A172 (cell line): ENCODE measurements around the gene NUDT19. TPM values are rescaled to one million over a fixed set of nuclear protein-coding genes. Genes with fewer than 3 reads are reported as not detected.
"Not testable (repeated sequence)": the region's sequence is repeated elsewhere in the genome, so short reads cannot be mapped to it uniquely, and the experiment has no call there.

Experiments
- DNase-seq: peaks from one replicate; pipeline ENCODE4 v3.0.0-alpha.2; 2015; ENCODE audit warnings: low spot score
- total RNA-seq: library from RNA; depleted of rRNA; stranded (reverse); fragments of >200 nt; shearing (Covaris generic); gene quantifications from 2 replicates; pipeline ENCODE4 v1.2.3, GENCODE V29; 2014

NUDT19 gene
- total RNA-seq, 1 experiment from 2014 or later = 27.7 TPM

DNA sequence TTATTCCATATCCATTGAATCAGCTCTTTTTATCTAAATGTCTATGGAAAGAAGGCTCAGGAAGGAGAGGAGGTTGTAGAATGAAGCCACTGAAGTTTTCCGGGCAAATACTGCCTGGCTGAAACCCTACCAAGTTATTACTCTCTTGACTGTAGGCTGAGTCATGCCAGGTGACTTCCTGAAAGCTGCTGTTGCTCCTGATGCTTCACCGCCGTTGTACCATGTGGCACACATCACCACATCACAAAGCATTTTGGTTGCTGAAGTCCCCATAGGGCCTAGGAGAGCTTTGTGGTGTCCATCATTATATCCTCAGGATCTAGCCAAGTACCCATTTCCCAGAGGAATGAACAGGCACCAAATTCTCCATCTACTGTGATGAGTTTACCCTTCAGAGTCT is 16.8 kb downstream of the NUDT19 start:
- peak; percentile 30 for DNase-seq

DNA sequence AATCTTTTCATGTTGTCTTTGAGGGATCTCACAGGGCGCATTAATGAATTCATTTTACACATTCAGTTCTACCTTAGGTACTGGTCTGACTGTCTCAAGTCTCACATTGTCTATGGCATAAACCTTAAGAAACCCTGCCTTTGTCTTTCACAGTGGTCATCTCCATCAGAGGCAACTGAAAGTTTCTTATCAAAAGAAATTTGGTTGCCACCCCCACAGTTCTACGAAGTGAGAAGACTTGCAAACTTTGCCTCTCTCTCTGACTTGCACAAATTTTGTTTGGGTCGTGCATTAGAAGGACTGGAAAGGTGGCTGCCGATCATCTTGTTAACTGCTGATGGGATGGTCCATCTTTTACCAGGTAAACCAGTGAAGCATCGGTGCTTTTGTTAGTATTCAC is 17.4 kb downstream of the NUDT19 start:
- DNase-seq = no peak

DNA sequence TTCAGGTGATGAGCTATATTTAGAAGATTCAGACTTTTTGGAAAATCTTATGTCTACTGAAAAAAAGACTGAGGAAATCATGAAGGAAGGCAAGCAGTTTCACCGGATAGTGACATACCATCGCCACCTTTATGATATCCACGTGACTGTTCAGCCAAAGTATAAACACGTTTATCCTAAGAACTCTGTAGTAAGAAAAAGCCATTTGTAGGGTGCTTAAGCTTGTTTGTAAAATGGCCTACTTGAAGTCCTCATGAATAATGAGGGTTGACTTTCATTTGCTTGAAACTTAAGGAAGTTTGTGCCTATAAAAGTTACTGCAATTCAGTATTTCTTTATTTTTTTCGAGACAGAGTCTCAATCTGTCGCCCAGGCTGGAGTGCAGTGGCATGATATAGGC is 20.1 kb downstream of the NUDT19 start:
- no peak for DNase-seq

DNA sequence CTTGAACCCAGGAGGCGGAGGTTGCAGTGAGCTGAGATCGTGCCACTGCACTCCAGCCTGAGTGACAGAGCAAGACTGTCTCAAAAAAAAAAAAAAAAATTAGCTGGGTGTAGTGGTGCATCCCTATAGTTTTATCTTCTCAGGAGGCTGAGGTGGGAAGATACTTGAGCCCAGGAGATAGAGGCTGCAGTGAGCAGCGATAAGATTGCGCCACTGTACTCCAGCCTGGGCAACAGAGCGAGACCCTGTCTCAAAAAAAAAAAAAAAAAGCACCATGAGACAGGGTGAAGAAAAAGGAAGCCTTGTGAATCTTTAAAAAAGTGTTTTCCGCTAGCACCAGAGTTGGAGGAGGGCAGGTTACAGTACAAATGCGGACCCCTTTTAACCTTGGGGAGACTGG is 24.6 kb downstream of the NUDT19 start:
- DNase-seq = not testable (repeated sequence)

DNA sequence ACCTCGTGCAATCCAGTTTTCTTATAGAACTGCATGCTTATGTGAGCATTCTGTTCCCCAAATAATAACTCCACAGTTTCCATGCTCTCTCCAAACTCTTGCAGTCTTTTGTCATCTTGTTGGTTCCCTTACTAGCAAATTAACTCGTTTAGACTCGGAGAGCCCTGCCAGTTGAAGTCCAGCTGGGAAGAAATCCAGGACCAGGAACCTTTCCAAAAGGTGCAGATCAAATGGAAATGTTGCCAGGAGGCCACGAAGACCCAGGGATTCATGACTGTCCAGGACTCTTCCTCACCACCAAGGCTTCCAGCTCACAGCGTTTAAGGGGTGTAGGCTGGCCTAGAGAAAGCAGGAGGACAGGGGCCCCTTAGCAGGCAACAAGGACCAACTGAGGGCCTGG is 25.9 kb downstream of the NUDT19 start:
- DNase-seq = no peak

DNA sequence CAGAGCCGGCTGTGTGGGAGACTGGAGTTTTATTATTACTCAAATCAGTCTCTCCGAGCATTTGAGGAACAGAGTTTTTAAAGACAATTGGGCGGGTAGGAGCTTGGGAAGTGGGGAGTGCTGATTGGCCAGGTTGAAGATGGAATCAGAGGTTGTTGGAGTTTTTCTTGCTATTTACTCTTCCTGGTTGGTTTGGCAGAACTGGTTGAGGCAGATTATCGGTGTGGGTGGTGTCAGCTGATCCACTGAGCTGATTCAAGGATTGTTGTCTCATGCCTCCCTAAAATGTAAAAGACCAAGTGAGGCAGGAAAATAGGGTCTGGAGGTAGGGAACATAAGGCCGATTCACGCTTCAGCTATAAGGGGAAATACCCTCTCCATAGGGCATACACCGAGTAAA is 26.7 kb downstream of the NUDT19 start:
- no peak for DNase-seq

DNA sequence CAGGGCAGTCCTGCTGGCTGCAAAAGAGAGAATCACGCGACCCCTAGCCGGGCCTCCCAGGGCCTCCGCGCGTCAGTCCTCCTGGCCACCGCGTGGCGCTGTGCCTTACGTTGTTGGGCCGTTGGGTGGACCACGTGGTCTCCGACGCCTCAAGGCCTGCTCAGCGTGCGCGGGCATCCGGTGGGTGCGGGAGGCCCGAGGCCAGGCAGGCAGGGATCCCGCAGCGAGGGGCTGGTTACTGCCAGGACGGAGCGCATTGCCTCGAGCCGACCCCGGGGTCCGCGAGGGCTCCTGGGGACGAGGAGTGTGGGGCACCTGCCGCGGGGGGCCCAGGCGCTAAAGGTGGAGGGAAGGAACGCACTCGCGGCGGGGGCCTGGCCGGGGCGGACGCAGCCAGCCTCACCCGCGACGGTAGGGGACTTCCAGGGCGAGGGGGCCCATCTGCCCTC is 28.0 kb downstream of the NUDT19 start, which contains the start of gene TDRD12:
TDRD12 (plus strand) TSS at position 157 of the 449 bp plus-strand sequence. CDS start 306 bp downstream, outside the sequence.
- DNase-seq = no peak

DNA sequence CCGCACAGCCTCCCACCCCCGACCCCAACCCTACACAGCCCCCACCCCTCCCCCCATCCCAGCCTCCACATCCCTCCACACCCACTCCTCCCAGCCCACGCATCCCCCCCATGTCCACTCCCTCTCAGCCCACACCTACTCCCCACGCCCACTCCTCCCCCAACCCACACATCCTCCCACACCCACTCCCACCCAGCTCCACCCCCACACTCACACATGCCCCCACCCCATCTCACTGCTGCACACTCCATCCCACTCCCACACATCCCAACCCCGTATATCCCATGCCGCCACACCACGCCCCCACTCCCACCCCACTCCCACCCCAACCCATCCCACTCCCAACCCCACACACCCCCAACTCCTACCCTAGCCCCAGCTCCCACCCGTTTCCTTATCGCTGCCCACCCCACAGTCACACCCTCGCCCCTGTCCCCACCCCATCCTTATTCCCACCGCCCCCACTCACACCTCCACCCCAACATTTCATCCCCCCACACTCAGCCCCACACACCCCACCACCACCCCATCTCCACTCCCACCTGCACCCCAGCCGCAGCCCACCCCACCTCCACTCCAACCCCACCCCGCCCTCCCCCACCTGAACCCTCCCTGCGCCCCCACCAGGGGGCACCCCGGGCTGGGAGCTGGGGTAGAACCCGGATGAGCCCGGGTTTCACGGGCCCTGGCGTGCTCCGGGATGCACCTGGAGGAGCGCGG is 28.8 kb downstream of the NUDT19 start:
- no peak for DNase-seq

DNA sequence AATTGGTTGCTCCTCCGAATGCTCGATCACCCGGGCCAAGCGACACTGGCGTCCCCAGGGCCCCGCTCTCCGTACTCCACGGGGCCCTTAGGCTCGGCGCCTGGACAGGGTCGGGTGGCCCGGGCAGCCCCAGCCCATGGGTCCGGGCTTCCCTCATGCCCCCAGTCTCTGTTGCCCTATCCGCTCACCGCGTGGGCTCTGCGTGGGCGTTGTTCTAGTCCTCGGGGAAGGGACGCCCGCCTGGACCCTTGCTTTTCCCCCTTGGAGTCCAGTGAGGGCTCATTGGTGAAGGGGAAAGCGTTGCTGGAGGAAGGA is 29.3 kb downstream of the NUDT19 start:
- no peak for DNase-seq

DNA sequence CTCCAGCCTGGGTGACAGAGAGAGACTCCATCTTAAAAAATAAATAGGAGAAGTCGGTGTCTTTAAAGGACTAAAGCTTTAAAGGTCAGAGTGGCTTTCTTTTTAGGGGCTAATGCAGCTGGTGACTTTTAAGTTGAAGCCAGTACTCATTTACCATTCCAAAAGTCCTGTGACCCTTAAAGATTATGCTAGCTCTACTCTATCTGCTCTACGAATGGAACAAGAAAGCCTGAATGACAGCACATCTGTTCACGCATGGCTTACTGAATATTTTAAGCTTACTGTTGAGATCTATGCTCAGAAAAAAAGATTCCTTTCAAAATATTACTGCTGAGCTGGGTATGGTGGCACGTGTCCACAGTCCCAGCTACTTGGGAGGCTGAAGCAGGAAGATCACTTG is 44.3 kb downstream of the NUDT19 start:
- DNase-seq = no peak

DNA sequence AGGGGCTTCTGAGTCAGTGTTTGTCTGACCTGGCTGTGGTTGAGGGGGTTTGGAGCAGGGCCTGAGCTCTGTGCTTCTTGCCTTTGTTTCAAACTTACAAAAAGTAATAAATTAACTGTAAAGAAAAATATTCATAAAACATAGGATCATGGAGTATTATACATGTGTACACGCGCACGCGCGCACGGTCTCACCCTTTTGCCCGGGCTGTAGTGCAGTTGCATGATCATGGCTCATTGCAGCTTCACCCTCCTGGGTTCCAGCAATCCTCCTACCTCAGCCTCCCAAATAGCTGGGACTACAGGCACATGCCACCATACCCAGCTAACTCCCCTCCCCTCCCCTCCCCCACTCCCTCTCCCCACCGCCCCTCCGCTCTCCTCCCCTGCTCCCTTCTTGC is 51.4 kb downstream of the NUDT19 start:
- DNase-seq = no peak

DNA sequence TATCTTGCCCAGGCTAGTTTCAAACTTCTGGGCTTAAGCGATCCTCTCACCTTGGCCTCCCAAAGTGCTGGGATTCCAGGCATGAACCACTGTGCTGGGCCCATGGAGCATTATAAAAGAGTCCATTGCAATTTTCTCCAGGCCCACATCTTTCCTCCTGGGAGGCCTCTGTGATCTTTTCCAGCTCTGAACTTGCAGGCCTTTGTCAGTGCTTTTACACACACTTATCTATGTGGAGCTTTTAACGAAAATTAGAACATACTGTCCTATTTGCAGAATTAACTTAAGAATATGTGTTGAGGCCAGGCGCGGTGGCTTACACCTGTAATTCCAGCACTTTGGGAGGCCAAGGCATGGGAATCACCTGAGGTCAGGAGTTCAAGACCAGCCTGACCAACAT is 51.8 kb downstream of the NUDT19 start:
- no peak for DNase-seq

DNA sequence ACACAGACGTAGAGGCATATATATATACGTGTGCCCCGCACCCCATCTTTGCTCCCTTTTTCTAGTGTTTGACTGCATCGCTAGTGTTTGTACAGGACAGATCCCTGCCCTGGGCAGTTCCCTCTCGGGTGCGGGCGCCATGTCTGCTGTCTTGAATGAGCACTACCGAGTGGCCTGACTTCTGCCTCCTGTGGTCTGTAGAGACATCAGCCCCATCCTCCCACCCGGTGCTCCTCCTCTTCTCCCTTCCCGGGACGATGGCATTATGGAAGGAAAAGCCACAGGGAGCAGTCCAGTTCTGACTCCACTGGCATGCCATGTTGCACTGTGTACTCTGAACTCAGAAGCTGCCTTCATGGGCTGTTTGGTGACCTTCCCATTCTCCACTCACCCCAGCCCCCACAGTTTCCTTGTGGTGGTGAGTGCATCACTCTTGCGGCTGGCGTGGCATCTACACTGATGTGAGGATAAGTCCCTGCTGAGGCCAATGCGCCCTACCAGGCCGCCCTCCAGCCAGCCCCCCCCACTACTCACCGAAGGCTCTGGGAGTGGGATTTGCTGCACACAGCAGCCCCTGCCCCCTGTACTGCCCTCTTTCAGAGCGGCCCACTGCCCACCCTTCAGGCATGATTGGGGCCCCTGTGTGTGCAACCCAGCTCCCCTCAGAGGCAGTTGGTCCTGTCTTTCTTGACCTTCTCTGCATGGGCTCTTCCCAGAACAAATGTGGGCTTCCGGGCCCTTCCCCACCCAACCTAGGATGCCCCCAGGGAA is 53.1 kb downstream of the NUDT19 start:
- no peak for DNase-seq

DNA sequence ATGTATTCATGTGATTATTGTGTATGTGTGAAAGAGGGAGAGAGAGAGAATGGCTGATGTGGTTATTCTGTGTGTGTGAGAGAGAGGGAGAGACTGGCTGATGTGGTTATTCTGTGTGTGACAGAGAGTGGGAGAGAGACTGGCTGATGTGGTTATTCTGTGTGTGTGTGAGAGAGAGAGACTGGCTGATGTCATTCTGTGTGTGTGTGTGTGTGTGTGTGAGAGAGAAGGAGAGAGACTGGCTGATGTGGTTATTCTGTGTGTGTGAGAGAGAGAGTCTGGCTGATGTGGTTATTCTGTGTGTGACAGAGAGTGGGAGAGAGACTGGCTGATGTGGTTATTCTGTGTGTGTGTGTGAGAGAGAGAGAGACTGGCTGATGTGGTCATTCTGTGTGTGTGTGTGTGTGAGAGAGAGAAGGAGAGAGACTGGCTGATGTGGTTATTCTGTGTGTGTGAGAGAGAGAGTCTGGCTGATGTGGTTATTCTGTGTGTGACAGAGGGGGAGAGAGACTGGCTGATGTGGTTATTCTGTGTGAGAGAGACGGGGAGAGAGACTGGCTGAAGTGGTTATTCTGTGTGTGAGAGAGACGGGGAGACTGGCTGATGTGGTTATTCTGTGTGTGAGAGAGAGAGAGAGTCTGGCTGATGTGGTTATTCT is 54.1 kb downstream of the NUDT19 start:
- DNase-seq = not testable (repeated sequence)

DNA sequence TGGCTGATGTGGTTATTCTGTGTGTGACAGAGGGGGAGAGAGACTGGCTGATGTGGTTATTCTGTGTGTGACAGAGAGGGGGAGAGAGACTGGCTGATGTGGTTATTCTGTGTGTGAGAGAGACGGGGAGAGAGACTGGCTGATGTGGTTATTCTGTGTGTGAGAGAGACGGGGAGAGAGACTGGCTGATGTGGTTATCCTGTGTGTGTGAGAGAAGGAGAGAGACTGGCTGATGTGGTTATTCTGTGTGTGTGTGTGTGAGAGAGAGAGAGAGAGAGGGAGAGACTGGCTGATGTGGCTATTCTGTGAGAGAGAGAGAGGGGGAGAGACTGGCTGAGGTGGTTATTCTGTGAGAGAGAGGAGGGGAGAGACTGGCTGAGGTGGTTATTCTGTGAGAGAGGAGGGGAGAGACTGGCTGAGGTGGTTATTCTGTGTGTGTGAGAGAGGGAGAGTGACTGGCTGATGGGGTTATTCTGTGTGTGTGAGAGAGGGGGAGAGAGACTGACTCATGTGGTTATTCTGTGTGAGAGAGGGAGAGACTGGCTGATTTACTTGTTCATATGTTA is 55.1 kb downstream of the NUDT19 start:
- DNase-seq = peak; percentile 27

DNA sequence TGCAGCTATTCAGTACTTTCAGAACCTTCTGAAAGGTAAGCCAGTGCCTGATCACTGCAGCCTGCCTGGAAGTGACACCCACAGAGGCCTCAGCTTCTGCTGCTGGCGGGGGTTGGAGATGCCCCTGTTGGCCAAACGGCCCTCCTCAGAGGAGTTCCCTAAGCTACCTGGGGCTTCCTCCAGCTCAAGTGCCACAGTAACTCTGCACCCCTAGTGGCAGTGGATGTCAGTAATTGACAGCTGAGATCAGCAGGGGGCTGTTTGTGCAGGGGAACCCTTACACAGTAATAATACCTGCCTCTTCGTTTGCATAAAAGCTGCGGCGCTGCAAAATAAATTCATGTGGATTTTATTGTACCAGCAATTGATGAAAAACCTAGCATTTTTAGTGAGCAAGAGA is 56.9 kb downstream of the NUDT19 start:
- no peak for DNase-seq

DNA sequence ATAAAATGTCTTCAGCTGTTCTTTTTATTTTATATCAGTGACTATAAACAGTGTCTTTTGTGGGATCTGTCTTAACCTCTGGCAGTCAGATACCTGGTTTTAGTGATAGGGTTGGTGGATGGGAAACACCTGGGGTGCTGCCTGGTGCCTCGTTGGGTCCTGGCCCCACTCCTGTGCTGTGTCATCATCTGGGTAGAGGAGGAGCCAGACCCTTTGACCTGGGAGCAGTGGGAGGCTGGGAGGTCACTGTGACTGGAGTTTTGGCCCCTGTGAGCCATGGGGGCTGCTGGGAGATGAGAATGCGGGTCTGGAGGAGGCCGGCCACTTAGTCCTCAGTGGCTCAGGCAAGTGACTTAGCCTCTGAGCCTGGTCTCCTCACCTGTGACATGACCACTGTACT is 57.3 kb downstream of the NUDT19 start:
- no peak for DNase-seq

DNA sequence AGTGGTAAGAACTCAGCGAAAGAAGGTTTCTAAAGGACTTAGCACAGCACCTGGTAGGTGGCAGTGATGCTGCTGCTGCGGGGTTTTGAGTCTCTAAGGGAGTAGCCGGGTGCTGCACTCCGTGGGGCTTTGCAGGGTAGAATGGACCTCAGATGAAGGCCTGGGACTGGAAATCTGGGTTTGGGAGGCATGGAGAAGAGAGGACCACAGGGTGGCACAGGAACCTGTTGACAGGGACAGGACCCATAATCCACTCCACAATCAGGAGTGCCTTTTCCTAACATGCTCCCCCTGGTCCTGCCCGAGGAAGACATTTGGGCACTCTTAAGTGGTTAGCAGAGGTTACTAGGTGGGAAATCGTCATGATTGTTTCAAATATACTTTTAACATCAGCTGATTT is 57.7 kb downstream of the NUDT19 start:
- no peak for DNase-seq

DNA sequence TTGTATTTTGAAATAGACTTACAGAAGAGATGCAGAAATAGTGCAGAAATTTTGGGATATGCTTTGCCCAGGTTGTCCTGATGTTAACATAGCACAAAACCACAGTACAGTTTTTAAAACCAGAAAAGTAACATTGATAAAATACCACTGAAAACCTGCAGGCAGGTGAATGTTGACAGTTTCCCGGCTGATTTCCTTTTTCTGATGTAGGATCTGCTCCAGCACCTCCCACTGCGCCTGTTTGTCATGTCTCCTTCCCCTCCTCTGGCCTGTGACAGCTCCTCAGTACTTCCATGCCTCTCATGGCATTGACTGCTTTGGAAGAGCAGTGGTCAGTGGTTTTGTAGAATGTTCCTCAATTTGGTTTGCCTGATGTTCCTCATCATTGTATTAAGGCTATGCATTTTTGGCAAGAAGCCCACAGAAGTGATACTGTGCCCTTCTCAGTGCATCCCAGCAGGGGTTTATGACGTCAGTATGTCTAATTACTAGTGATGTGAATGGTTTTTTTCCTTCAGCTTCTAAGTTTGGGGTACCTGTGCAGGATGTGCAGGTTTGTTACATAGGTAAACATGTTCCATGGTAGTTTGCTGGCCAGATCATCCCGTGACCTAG is 58.9 kb downstream of the NUDT19 start:
- no peak for DNase-seq

DNA sequence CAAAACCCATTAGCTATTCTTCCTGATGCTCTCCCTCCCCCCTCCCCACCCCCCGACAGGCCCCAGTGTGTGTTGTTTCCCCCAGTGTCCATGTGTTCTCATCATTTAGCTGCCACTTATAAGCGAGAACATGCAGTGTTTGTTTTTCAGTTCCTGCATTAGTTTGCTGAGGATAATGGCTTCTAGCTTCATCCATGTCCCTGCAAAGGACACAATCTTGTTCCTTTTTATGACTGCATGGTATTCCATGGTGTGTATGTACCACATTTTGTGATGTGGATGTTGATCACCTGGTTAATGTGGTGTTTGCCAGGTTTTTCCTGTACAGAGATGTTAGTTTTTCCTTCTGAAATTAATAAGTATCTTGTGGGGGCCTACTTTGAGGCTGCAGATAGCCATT is 59.4 kb downstream of the NUDT19 start:
- DNase-seq = no peak

DNA sequence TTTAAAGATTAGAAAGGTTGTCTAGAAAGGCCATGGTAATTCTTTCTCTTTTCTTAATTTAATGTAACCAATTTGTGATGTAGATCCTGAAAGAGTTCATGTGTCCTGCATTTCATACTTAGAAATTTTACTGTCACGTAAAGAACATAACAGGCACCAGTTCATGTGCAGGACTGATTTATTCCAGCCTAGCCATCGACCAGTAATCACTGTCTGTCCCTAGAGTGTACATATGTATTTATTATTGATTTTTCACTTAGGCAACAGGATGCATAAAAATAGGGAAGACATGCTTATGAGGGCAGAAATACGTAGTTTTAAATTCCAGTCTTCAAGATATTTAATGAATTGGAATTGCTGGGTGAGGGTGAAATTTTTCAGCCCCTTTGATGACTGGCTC is 65.6 kb downstream of the NUDT19 start:
- DNase-seq = no peak
